ENCODE data around the gene GRK5. TPM values are rescaled to one million over a fixed set of nuclear protein-coding genes. Genes with fewer than 3 reads are reported as not detected.

The GRK5 gene
- total RNA-seq, 1 experiment from 2014 or later, result 1.2 TPM

- Mint-ChIP-seq H3K4me3 (no peak overlapping the region), H3K4me1 (peaks cover 10 to 24% of the 10 kb centered on the region in 2 experiments), H3K36me3 (ENCODE audit: insufficient read depth in 1 of 3, low read depth in 3 of 3) (no peaks in the 10 kb centered on the region), H3K9me3 (no peaks in the 10 kb centered on the region), H3K27ac (no peak overlapping the region), H3K27me3 (ENCODE audit: low read depth) (peaks cover 86% of the 10 kb centered on the region)
- Histone ChIP-seq H3K9ac (ENCODE audit: extremely low read depth, insufficient read length, low read length) (no peak overlapping the region), H3K79me2 (ENCODE audit: insufficient read depth, low read length) (no peaks in the 10 kb centered on the region), H3K14ac (ENCODE audit: insufficient read depth, low read length) (no peak overlapping the region), H3K56ac (ENCODE audit: insufficient read length, low read depth, low read length) (no peak overlapping the region), H2BK20ac (ENCODE audit: low read depth, low read length, poor library complexity, severe bottlenecking) (no peak overlapping the region), H4K8ac (replicated peaks; ENCODE audit: insufficient read length, low read depth, low read length) (no peak overlapping the region), H3K79me1 (ENCODE audit: insufficient read depth, low read depth, low read length, poor library complexity, severe bottlenecking) (no peaks in the 10 kb centered on the region), H3K9me3 (ENCODE audit: control insufficient read depth, low read depth, low read length) (no peaks in the 10 kb centered on the region), H2BK120ac (ENCODE audit: low read depth, low read length, poor library complexity, severe bottlenecking) (no peak overlapping the region), H3K23ac (ENCODE audit: insufficient read length, low read depth, low read length) (no peak overlapping the region), H3K27me3 (ENCODE audit: insufficient read depth, low read length) (peaks cover 41% of the 10 kb centered on the region), H3K4me1 (ENCODE audit: insufficient read depth, low read length) (no peaks in the 10 kb centered on the region; the same call in 1 of the 2 replicates), H3K18ac (ENCODE audit: insufficient read length, low read depth, low read length) (no peak overlapping the region), H3K23me2 (ENCODE audit: insufficient read length, low read depth, low read length, poor library complexity, severe bottlenecking) (no peaks in the 10 kb centered on the region), H3K27ac (ENCODE audit: insufficient read length, low read depth, low read length) (no peak overlapping the region), H2BK12ac (ENCODE audit: insufficient read length, low read depth, low read length) (no peak overlapping the region), H2BK15ac (ENCODE audit: low read depth, low read length) (no peak overlapping the region), H3K4ac (ENCODE audit: low read depth, low read length) (no peak overlapping the region), H4K20me1 (ENCODE audit: control insufficient read depth, insufficient read depth, insufficient read length) (no peaks in the 10 kb centered on the region), H3K4me2 (ENCODE audit: insufficient read depth, insufficient read length, low read length) (no peak overlapping the region), H2BK5ac (ENCODE audit: insufficient read length, low read length) (no peak overlapping the region), H2AFZ (ENCODE audit: low read length) (no peak overlapping the region), H2AK5ac (ENCODE audit: insufficient read length, low read length) (no peak overlapping the region), H4K5ac (ENCODE audit: insufficient read length, low read depth, low read length) (no peak overlapping the region), H4K91ac (ENCODE audit: insufficient read length, low read depth, low read length) (no peak overlapping the region), H3T11ph (ENCODE audit: low read length) (no peak overlapping the region)
- no peak for TF ChIP-seq CTCF (conservative IDR thresholded peaks at IDR 0.05)
- DNase-seq, result no peak
- WGBS (ENCODE audit: extremely low coverage, insufficient read length, low lambda C conversion rate), result no CpG with 5 or more reads among the region's 12 CpGs
These were observed 274.5 kb downstream of the GRK5 start for GRCh38 chr10:119481781-119482426.

All from H9 (cell line).